Left lung (tissue), 10 donors: ENCODE measurements around the gene MAP3K13. TPM values are rescaled to one million over a fixed set of nuclear protein-coding genes. Genes with fewer than 3 reads are reported as not detected.

Source experiments
- ATAC-seq: fragments of 200-7000 bp; cut with Tn5 transposase; one replicate; pipeline ENCODE4 v1.9.1; 2020; ENCODE audit warnings: moderate library complexity
- DNase-seq, 4 donors: peaks; one replicate each; pipeline ENCODE4 v3.0.0-alpha.2; 2013 to 2020
- H3K27ac ChIP-seq, 2 donors: fragments of 200-600 bp; sonication (generic) in 1 of 2; one replicate each; pipeline versions ENCODE4 v1.5.0 to v1.8.0; 2020 to 2021
- H3K27me3 ChIP-seq, 2 donors: fragments of 200-600 bp; sonication (generic) in 1 of 2; one replicate each; pipeline versions ENCODE4 v1.5.0 to v1.8.0; 2020 to 2021
- H3K36me3 ChIP-seq, 2 donors: fragments of 200-600 bp; sonication (generic) in 1 of 2; one replicate each; pipeline versions ENCODE4 v1.5.0 to v1.8.0; 2020 to 2021
- H3K4me1 ChIP-seq, 2 donors: fragments of 200-600 bp; one replicate each; pipeline ENCODE4 v1.8.0; 2021
- H3K4me3 ChIP-seq, 2 donors: fragments of 200-600 bp; sonication (generic) in 1 of 2; one replicate each; pipeline versions ENCODE4 v1.5.0 to v1.8.0; 2020 to 2021; ENCODE audit warnings: mild to moderate bottlenecking in 1 of 2
- H3K9me3 ChIP-seq, 2 donors: fragments of 200-600 bp; sonication (generic) in 1 of 2; one replicate each; pipeline versions ENCODE4 v1.5.0 to v1.8.0; 2020 to 2021
- intact Hi-C, 2 donors: fragments of 100-400 bp; cut with DNase I; formaldehyde crosslinking; loops; one replicate each; pipeline versions ENCODE4 v1.11.2 to v1.14.2; 2022
- polyA plus RNA-seq, 6 donors: library from polyadenylated mRNA; unstranded; fragments of 120-200 nt; gene quantifications; one replicate each; pipeline ENCODE4 v1.2.1, GENCODE V29; 2013; ENCODE audit not compliant: insufficient read length in 6 of 6
- total RNA-seq, 2 donors: library from RNA; stranded (reverse); fragmentation: NEBNext Ultra II Directional; extraction: Animal tissue kit (Norgen Biotek cat#: 25700); gene quantifications; one replicate each; pipeline ENCODE4 v1.2.1, GENCODE V29; 2021
- TF ChIP-seq, protein P1 (sequence below), 2 donors: fragments of 200-600 bp; sonication (generic) in 1 of 2; IDR thresholded peaks; one replicate each; pipeline versions ENCODE4 v1.5.0 to v1.8.0; 2021; ENCODE audit warnings: antibody characterized with exemption in 2 of 2
- donor health status: DM: no; HTN: yes; CAD: no.
- donor health status: DM: no; HTN: no; CAD: no.

Gene MAP3K13
- total and polyA plus RNA-seq, 8 donors, result 34.5 to 48.0 (median 44.2) TPM

DNA sequence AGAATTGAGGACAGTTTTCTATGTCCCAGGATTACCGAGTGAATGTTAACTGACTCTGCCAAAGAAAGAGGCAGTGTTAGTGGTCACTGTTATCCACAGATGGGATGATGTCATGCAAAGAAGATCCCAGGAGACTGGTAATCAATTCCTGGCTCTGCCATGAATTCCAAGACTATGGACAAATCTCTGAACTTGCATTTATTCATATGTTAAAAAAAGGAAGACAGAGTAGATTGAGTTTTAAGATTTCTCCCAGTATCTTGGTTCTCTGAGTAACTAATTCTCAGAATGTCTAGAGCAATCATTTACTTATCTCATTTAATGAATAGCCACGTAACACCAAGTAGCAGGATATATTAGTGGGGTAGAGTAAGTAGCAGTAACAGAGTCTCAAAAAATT is 11.5 kb upstream of the MAP3K13 start:
- Histone ChIP-seq H3K9me3 (no peaks in the 10 kb centered on the region), H3K4me3 (no peak overlapping the region), H3K27me3 (no peaks in the 10 kb centered on the region), H3K4me1 (no peaks in the 10 kb centered on the region), H3K27ac (no peak overlapping the region), H3K36me3 (no peaks in the 10 kb centered on the region)
- no peak for ATAC-seq
- intact Hi-C loops, result no loop called here
- TF ChIP-seq, protein P1, sequence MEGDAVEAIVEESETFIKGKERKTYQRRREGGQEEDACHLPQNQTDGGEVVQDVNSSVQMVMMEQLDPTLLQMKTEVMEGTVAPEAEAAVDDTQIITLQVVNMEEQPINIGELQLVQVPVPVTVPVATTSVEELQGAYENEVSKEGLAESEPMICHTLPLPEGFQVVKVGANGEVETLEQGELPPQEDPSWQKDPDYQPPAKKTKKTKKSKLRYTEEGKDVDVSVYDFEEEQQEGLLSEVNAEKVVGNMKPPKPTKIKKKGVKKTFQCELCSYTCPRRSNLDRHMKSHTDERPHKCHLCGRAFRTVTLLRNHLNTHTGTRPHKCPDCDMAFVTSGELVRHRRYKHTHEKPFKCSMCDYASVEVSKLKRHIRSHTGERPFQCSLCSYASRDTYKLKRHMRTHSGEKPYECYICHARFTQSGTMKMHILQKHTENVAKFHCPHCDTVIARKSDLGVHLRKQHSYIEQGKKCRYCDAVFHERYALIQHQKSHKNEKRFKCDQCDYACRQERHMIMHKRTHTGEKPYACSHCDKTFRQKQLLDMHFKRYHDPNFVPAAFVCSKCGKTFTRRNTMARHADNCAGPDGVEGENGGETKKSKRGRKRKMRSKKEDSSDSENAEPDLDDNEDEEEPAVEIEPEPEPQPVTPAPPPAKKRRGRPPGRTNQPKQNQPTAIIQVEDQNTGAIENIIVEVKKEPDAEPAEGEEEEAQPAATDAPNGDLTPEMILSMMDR (IDR thresholded peaks at IDR 0.05), result no peak
- DNase-seq, result no peak

DNA sequence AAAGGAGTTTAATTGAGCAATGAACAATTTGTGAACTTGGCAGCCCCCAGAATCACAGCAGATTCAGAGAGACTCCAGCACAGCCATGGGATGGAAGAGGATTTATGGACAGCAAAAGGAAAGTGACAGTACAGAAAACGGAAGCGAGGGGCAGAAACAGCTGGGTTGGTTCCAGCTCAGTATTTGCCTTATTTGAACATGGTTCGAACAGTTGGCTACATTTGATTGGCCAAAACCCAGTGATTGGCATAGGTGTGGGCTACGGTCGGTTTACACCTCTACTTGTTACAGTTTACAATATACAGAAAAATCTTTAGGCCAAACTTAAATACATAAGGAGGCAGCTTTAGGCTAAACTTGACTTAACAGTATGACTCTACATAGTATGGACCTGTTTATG is 9.7 kb upstream of the MAP3K13 start:
- intact Hi-C loops, result no loop called here
- no peaks in the 10 kb centered on the region for H3K36me3 ChIP-seq
- H3K4me3 ChIP-seq, result no peak overlapping the region
- ATAC-seq (no peak), DNase-seq (no peak)
- no peak overlapping the region for H3K27ac ChIP-seq
- no peaks in the 10 kb centered on the region for H3K27me3 ChIP-seq
- TF ChIP-seq, protein P1 (IDR thresholded peaks at IDR 0.05), result no peak
- H3K9me3 ChIP-seq, result no peaks in the 10 kb centered on the region
- H3K4me1 ChIP-seq, result no peaks in the 10 kb centered on the region

DNA sequence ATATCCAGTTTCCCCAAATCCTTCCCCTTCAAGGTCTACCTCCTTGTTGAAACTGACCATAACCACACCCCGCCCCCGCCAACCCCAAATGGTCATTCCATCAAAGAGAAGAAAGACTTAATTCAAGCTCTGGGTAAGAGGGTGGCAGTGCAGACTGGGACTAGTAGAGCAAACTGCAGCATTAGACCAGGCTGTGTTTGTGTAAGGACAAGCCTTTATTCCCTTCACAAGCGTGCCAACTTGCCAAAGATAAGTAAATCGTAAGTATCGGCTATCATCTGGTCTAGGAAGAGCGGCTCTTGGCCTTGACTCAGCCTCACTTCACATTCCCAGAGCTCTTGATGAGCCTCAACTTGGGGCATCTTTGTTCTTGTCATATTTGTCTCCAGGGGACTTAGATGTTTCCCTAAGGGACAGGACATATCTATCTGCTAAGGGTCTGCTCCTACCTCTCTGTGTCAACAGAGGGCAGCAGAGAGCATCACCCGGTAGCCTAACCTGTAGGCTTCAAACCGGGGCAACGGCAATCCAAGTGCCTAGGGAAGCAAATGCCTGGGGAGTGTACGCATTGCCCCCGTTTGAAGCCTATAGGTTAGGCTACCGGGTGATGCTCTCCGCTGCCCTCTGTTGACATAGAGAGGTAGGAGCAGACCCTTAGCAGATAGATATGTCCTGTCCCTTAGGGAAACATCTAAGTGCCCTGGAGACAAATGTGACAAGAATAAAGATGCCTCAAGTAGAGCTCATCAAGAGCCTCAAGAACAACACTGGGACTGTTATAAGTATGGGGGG is 8.9 kb upstream of the MAP3K13 start:
- Histone ChIP-seq H3K4me1 (no peaks in the 10 kb centered on the region), H3K36me3 (no peaks in the 10 kb centered on the region), H3K27ac (no peak overlapping the region), H3K4me3 (no peak overlapping the region), H3K9me3 (no peaks in the 10 kb centered on the region), H3K27me3 (no peaks in the 10 kb centered on the region)
- intact Hi-C loops, result no loop called here
- TF ChIP-seq, protein P1 (IDR thresholded peaks at IDR 0.05), result peak; percentile 50 to 61
- ATAC-seq (peak; percentile 100), DNase-seq (peak in 2 of 4 donors; percentile 62 to 75)

DNA sequence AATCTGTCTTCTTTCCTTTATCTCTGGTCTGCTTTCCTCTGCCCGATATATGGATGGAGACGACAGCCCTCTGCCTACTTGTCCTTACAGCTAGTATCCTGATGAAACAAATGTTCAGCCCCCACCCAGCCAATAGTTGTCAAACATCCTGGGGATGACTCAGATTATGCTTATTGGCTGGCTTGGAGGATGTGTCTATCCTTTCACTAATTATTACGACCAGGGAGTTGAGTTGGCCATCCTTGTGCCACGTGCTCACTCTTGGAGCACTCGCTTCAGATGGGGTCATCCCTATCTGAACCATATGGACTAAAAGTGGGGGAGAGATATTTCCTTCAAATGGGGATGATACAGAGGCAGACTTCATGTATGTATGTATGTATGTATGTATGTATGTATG is 6.4 kb upstream of the MAP3K13 start:
- H3K4me1 ChIP-seq, result no peaks in the 10 kb centered on the region
- H3K9me3 ChIP-seq, result no peaks in the 10 kb centered on the region
- intact Hi-C loops, result no loop called here
- no peak for DNase-seq
- TF ChIP-seq, protein P1 (IDR thresholded peaks at IDR 0.05), result no peak
- H3K4me3 ChIP-seq, result no peak overlapping the region
- no peaks in the 10 kb centered on the region for H3K36me3 ChIP-seq
- no peak for ATAC-seq
- H3K27me3 ChIP-seq, result no peaks in the 10 kb centered on the region
- H3K27ac ChIP-seq, result no peak overlapping the region

DNA sequence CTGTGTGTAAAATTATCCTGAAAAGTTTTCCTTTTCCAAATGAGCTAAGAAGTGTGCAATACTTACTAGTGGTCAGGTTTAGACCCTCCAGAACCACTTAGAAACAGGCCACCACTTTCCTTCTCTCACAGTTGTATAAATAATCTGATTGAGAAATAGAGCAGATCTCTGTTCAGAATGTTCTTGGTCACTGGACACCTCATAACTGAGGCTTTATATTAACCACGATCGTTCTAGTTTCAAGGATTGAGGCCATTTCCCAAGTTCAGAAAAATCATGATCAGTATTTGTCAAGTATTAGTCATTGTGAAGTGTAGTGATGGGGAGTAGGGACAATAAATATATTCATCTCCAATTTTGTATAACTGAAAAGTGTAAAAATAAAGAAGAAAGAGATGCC is 1.0 kb upstream of the MAP3K13 start:
- DNase-seq (peak in 1 of 4 donors; percentile 20), ATAC-seq (no peak)
- Histone ChIP-seq H3K27ac (peak overlapping the region in 1 of 2 donors; percentile 23), H3K4me1 (peaks cover 3 to 8% of the 10 kb centered on the region in 2 donors), H3K36me3 (no peaks in the 10 kb centered on the region), H3K9me3 (no peaks in the 10 kb centered on the region), H3K4me3 (no peak overlapping the region), H3K27me3 (peaks cover 0 to 25% of the 10 kb centered on the region in 2 donors)
- intact Hi-C loops, result no loop called here
- TF ChIP-seq, protein P1 (IDR thresholded peaks at IDR 0.05), result no peak
